T-helper 1 cell treated with Interleukin-12 subunit alpha and Interleukin-12 subunit beta and Interleukin-4 antibody, amounts not matched to agents 30 μg/mL and 1 μg/mL, for 36 hours (primary cell): ENCODE measurements around the gene BBLN.
"Not testable (repeated sequence)": the region's sequence is repeated elsewhere in the genome, so short reads cannot be mapped to it uniquely, and the experiment has no call there.

Experiments used
- H3K27ac Mint-ChIP-seq: one replicate; pipeline ENCODE4 v1.8.0; 2021; ENCODE audit warnings: mild to moderate bottlenecking, mixed read lengths
- H3K27me3 Mint-ChIP-seq: one replicate; pipeline ENCODE4 v1.8.0; 2021; ENCODE audit warnings: low read depth, mixed read lengths
- H3K36me3 Mint-ChIP-seq: one replicate; pipeline ENCODE4 v1.8.0; 2021; ENCODE audit warnings: low read depth, mixed read lengths
- H3K4me1 Mint-ChIP-seq: one replicate; pipeline ENCODE4 v1.8.0; 2021; ENCODE audit warnings: low read depth, mixed read lengths
- H3K4me3 Mint-ChIP-seq: one replicate; pipeline ENCODE4 v1.8.0; 2021; ENCODE audit warnings: mild to moderate bottlenecking, moderate library complexity, mixed read lengths
- H3K9me3 Mint-ChIP-seq: one replicate; pipeline ENCODE4 v1.8.0; 2021; ENCODE audit warnings: mixed read lengths

BBLN gene

DNA sequence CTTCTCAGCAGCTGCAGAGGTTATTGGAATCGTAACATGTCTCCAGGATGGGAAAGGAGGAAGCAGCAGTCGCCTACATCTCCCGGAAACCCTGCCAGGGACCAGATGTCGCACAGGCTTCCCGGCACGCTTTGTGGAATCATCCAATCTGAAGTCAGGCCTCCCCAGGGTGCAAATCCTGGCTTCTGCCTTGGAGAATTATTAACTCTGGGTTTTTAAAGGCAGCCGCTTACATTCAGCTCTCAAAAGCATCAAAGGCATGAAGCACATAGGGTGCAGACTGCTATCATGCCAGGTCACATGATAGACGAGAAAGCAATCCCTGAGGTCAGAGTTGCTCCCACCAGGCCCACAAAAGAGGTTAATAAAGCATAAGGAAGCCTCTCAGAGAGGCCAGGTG is 27.9 kb upstream of the BBLN start:
- Mint-ChIP-seq H3K4me1 (peaks cover 19% of the 10 kb centered on the region), H3K27me3 (peaks cover 36% of the 10 kb centered on the region)
- H3K4me3 Mint-ChIP-seq, H3K36me3 Mint-ChIP-seq, H3K27ac Mint-ChIP-seq, H3K9me3 Mint-ChIP-seq: not testable (repeated sequence)

DNA sequence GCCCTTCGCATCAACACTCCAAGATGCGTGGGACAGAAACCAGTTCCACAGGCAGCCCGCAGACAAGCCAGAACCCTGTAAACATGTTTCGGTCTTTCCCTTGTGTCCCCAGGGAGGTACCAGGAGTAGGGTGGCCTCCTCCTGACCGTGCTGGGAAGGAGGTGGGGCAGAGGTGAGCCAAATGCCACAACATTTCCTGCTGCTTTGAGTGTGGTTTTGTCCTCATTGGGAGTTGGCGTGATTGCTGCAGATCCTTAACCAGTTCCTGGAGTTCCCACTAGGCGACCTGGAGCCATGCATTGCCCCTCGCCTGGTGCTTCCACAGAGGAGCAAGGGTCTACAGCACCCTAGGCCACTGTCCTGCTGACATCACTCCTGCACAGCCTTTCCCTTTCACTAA is 24.5 kb upstream of the BBLN start:
- not testable (repeated sequence) for H3K27ac Mint-ChIP-seq, H3K36me3 Mint-ChIP-seq, H3K4me3 Mint-ChIP-seq, H3K9me3 Mint-ChIP-seq
- Mint-ChIP-seq H3K4me1 (peaks cover 10% of the 10 kb centered on the region), H3K27me3 (peaks cover 39% of the 10 kb centered on the region)

DNA sequence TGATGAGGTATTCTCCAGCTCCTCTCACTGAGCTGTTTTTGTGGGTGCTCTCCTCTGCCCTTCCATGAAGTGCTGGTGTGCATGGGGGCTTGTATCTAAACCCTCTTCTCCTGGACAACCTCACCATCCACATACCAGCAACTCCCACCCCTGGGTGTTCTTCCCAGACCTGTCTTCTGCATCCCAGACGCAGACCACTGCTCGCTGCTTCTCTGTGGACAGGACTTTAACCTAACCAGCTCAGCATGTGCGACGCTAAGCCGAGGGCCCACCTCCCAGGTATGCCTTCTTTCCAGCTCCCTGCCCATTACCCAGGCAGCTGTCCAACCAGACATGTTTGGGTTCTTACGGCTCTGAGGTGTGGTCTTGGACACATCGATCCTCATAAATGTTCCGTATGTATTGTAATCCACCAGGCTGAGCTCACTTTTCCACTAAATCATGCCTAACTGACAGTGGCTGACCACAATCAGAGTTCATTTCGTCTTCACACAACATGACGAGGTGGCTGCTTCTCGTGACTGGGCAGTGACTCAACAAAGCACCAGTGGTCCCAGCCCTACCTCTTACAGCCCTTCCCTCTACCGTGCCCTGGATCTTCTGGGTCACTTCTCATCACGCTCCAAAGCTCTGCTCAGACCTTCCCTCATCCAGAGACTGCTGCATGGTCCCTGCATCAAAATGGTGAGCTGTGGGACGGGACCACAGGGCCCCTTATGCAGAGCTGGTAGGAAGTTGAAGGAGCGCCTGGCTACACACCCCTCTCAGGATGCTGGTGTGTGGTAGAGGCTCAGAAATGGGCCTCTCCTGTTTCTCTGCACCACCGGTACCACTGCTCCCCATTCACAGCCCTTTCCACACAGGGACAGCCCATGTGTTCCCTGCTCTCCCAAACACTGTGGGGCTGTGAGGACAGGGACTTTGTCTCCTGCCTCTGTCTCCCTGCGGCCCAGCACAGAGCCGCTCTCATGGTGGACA is 23.0 kb upstream of the BBLN start:
- Mint-ChIP-seq H3K4me1 (peaks cover 13% of the 10 kb centered on the region), H3K36me3 (no peaks in the 10 kb centered on the region), H3K27ac (no peak overlapping the region), H3K4me3 (no peak overlapping the region), H3K9me3 (no peaks in the 10 kb centered on the region), H3K27me3 (peaks cover 39% of the 10 kb centered on the region)

DNA sequence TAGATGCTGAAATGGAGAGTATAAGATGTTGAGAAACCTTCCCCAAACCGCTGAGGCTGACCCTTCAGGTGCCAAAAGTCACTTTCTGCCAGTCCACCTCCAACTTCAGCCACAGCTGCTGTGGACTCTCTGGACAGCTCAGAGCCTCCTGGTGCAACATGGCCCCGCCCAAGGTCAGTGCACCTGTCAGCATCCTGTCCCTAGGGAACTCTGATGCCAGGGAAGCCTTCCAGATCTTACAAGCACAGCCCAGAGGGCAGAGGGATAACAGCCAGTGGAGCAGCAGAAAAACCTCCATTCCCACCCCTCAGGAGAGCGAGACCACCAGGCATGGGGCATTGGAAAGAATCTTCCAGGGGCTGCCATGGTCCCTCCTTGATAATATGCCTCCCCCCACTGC is 22.1 kb upstream of the BBLN start:
- H3K4me1 Mint-ChIP-seq: peaks cover 11% of the 10 kb centered on the region
- peaks cover 34% of the 10 kb centered on the region for H3K27me3 Mint-ChIP-seq
- H3K27ac Mint-ChIP-seq: no peak overlapping the region
- H3K9me3 Mint-ChIP-seq: no peaks in the 10 kb centered on the region
- H3K36me3 Mint-ChIP-seq: no peaks in the 10 kb centered on the region
- H3K4me3 Mint-ChIP-seq: no peak overlapping the region

DNA sequence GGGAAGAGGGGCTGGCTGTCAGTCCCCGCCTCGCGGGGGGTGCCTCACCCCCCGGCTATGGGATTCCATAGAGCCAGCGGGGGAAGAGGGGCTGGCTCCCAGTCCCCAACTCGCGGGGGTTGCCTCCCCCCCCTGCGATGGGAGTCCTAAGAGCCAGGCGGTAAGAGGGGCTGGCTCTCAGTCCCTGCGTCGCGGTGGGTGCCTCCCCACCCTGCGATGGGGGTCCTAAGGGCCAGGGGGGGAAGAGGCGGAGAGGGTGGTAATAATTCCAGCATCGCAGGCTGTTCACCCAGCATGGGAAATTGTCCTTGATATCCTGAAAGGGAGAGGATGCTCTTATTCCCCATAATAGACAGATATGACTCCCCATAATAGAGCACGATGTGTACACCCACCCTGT is 20.4 kb upstream of the BBLN start:
- no peak overlapping the region for H3K4me3 Mint-ChIP-seq
- no peak overlapping the region for H3K27ac Mint-ChIP-seq
- H3K27me3 Mint-ChIP-seq: peaks cover 18% of the 10 kb centered on the region

DNA sequence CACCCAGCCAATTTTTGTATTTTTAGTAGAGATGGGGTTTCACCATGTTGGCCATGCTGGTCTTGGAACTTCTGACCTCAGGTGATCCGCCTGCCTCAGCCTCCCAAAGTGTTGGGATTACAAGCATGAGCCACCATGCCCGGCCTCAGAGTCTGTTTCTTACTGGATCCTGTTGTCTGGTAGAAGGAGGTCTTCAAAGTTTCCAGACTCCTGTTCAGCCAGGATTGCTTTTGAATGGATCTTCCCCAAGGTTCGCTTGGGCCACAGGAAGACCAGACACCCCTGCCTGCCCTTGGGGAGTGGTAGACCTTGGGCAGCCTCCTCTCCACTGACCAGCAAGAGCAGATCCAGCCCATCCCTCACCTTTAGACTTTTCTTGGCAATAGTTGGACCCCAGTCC is 18.5 kb upstream of the BBLN start:
- no peak overlapping the region for H3K4me3 Mint-ChIP-seq
- H3K27me3 Mint-ChIP-seq: peaks cover 4% of the 10 kb centered on the region
- no peak overlapping the region for H3K27ac Mint-ChIP-seq
- no peaks in the 10 kb centered on the region for H3K36me3 Mint-ChIP-seq
- no peaks in the 10 kb centered on the region for H3K9me3 Mint-ChIP-seq
- H3K4me1 Mint-ChIP-seq: peaks cover 9% of the 10 kb centered on the region

More for the DNA sequence above, 20.4 kb upstream of the BBLN start:
- H3K36me3 Mint-ChIP-seq: no peaks in the 10 kb centered on the region
- H3K4me1 Mint-ChIP-seq: peaks cover 13% of the 10 kb centered on the region
- H3K9me3 Mint-ChIP-seq: no peaks in the 10 kb centered on the region

DNA sequence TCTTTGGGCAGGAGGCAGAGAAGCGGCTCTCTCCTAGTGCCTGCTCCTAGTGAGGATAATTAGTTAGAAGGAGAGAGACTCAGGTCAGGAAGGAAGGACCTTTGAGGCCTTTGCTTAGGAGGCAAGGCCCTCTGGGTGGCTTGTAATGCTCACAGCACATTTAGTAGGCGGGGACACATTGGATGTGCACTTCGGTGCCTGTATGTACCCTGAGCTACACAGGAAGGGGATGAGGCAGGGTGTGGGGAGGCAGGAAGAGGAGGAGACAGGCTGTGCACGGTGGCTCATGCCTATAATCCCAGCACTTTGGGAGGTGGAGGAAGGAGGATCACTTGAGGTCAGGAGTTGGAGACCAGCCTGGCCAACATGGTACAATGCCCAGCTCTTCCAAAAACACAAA is 18.0 kb upstream of the BBLN start:
- peak overlapping the region; percentile 29 for H3K27ac Mint-ChIP-seq
- no peaks in the 10 kb centered on the region for H3K36me3 Mint-ChIP-seq
- H3K4me3 Mint-ChIP-seq: peak overlapping the region; percentile 8

DNA sequence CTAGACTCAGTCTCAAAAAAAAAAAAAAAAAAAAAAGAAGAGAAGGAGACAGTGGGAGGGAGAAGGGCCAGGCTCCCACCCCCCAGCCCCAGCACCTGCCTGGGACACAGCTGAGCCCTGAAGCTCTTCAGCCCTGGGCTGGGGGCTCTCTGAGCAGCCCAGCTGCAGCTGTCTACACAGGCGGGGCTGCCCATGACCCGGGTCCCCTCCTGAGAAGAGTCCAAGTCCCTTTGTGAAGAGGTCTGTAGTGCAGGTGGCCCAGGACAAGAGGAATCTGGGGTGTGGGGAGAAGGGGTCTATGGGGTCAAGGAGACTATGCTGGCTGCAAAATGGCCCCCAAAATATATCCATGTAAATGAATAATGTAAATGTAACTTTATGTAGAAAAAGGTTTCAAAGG is 17.5 kb upstream of the BBLN start:
- Mint-ChIP-seq H3K4me1 (peaks cover 9% of the 10 kb centered on the region), H3K36me3 (no peaks in the 10 kb centered on the region), H3K27ac (no peak overlapping the region), H3K27me3 (no peaks in the 10 kb centered on the region), H3K4me3 (no peak overlapping the region), H3K9me3 (no peaks in the 10 kb centered on the region)

More for the DNA sequence above, 18.0 kb upstream of the BBLN start:
- H3K4me1 Mint-ChIP-seq: peaks cover 9% of the 10 kb centered on the region
- H3K27me3 Mint-ChIP-seq: peaks cover 4% of the 10 kb centered on the region
- H3K9me3 Mint-ChIP-seq: no peaks in the 10 kb centered on the region

DNA sequence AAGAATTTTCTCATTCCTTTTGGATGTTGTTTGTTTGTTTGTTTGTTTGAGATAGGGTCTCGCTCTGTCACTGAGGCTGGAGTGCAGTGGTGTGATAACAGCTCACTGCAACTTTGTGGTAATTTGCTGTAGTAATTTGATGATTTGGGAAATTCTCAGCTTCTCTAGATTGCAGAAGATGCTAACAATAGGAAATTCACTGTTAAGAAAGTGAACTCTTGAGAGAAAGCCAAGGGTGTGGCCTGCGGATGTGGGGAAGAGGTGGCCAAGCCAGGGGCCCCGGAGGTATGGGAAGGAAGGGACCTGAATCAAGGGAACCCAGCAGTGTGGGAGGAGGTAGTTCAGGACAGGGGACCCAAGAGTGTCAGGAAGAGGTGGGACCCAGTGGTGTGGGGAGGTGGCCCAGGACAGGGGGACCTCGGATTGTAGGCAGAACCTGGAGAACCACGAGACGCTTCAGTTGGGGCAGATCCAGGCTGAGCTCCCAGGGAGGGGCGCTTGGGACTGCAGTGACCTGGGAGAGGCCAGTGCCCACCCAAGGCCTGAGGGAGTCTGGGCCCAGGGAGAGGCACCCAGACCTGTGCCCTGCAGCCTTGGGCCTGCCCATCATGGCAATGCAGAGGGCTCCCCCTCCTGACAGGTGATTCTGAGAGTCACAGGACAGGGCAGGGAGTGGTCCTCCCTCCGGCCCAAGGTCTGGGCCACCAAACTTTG is 16.4 kb upstream of the BBLN start:
- Mint-ChIP-seq H3K4me1 (peaks cover 9% of the 10 kb centered on the region), H3K4me3 (no peak overlapping the region), H3K27ac (no peak overlapping the region), H3K27me3 (no peaks in the 10 kb centered on the region), H3K36me3 (no peaks in the 10 kb centered on the region), H3K9me3 (no peaks in the 10 kb centered on the region)

DNA sequence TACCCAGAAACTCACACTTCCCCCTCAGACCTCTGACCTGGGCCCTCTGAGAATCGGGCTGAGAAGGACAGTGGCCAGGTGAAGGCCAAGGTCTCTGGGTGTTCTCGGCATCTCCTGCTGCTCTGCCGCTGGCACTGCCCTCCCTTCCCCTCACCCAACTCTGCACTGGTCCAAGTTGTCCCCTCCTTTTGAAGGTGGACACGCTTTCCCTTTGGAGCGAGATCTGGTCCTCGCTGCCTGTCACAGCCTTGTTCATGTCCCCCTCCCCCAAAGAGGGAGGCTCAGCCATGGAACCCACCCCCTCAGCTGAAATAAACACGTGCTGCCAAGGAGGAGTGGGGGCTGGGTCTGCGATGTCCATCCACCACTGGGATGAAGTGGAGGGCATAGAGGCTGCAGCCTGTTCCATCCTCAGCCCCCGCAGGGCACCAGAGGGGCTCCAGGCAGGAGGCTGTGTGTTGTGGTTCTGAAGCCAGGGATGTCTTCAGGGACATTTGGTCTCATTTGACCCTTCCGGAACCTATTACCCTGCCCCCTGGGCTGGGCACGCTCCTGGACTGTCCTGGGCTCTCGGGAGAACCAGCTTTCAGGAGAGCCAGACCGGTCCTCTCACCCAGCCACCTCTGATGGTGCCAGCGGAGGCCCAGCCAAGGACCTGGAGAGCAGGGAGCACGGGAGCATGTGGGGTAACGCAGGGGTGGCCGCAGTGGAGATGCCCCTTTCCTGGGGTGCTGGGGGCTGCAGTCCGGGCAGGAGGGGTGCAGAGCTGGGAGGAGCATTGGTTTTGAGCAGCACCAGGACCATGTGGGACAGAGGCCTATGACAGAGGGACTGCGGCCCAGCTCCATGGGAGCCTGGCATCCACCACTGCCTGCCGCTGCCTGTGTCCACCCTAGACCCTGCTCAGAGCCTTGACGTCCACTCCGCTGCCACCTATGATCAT is 15.6 kb upstream of the BBLN start:
- Mint-ChIP-seq H3K27ac (no peak overlapping the region), H3K4me1 (peaks cover 9% of the 10 kb centered on the region), H3K4me3 (no peak overlapping the region), H3K36me3 (no peaks in the 10 kb centered on the region), H3K9me3 (no peaks in the 10 kb centered on the region), H3K27me3 (no peaks in the 10 kb centered on the region)

DNA sequence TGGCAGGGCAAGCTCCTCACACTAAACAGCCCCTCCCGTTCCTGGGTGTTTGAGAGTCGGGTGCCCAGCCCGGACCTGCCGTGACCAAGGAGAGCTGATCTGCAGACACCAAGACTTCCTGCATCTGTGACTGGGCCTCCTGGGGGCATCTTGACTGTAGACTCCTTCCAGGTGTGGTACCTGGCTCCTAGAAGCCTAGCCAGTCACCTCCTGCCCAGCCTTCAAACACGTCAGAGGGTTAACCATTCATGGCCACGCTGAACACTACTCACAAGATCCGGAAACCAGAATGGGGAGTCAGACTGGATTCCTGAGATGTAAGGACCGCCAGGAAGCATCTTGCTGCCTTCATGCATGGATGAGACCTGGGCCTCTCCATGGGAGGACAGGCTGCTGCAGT is 14.5 kb upstream of the BBLN start:
- H3K4me1 Mint-ChIP-seq: peaks cover 9% of the 10 kb centered on the region
- H3K27me3 Mint-ChIP-seq: no peaks in the 10 kb centered on the region
- H3K36me3 Mint-ChIP-seq: no peaks in the 10 kb centered on the region
- no peaks in the 10 kb centered on the region for H3K9me3 Mint-ChIP-seq
- no peak overlapping the region for H3K27ac Mint-ChIP-seq
- H3K4me3 Mint-ChIP-seq: no peak overlapping the region

DNA sequence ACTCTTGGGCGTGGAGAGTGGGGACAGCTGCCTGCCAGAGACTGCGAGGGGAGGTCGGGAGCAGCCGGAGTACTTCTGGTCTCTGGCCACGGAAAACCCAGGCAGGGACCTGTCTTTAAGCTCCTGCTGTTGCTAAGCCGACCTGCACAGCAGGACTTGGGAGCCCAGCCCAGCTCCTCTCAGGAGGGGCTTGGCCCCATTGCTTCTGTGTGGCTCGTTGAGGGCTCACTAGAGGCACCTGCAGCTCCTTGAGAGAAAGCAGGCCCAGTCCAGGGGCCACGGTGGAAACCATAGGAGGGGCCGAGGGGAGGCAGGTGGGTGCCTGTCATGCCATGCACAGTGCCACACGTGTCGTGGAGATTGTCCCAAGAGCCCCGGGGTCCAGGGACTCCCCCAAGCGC is 14.1 kb upstream of the BBLN start:
- Mint-ChIP-seq H3K27me3 (no peaks in the 10 kb centered on the region), H3K9me3 (no peaks in the 10 kb centered on the region), H3K27ac (no peak overlapping the region), H3K4me3 (no peak overlapping the region), H3K36me3 (no peaks in the 10 kb centered on the region), H3K4me1 (peaks cover 9% of the 10 kb centered on the region)

DNA sequence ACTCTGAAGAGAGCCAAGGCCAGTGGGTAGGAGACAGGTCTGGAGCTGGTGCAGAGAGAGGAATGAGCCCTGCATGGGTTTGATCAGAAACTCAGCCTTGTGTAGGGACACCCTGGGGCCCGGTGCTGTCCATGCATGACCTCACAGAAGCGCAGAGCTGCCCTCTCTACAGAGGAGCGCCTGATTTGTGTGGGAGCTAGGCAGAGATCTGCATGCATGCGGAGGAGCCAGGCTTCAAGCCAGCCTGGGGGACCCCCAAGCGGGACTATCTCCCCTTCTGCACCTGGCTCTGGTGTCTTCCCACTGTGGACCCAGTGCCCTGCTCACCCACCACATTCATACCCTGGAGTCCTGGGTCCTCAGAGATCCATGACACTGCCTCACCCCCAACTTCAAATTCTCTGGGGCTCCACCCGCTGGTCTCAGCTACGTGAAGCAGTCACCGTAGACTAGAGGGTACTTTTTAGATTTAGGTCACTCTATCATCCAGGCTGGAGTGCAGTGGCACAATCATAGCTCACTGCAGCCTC is 13.4 kb upstream of the BBLN start:
- Mint-ChIP-seq H3K9me3 (no peaks in the 10 kb centered on the region), H3K4me3 (no peak overlapping the region), H3K4me1 (peaks cover 9% of the 10 kb centered on the region), H3K27ac (no peak overlapping the region), H3K27me3 (no peaks in the 10 kb centered on the region), H3K36me3 (no peaks in the 10 kb centered on the region)

DNA sequence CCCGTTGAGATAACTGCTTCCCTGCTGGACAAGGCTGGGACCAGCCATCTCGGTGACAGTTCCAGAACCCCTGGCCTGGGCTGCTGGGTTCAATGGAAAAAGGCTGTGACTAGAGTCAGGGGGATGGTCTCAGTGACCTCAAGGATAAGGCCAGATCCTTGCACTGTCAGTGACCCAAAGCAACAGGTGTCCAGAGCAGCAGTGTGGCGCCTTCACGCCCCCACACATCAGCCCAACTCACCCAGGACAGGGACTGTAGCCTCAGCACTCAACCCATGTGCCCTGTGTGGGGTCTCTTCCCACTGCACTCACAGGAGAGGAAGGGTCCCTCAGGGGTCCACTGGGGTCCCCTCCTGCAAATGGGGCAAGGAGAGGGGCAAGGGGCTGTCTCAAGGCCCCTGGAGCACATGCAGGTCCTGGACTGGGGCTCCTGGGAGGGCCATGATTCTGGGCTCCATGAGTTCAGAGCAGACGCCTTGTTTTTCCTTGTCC is 11.5 kb upstream of the BBLN start:
- H3K27me3 Mint-ChIP-seq: no peaks in the 10 kb centered on the region
- H3K4me3 Mint-ChIP-seq: no peak overlapping the region
- no peaks in the 10 kb centered on the region for H3K36me3 Mint-ChIP-seq
- H3K27ac Mint-ChIP-seq: no peak overlapping the region
- no peaks in the 10 kb centered on the region for H3K9me3 Mint-ChIP-seq
- H3K4me1 Mint-ChIP-seq: peaks cover under 1% of the 10 kb centered on the region
